HEK293 (cell line): ENCODE results near the gene MFSD1.

ENCODE experiments used
- CTCF ChIA-PET: fragments of 350-600 bp; formaldehyde crosslinking; extraction: SDS; loops from one replicate; lab custom pipeline; 2021; ENCODE audit warnings: antibody characterized with exemption; lab: Yijun Ruan, JAX
- POLR2A ChIA-PET: fragments of 300-600 bp; formaldehyde crosslinking; extraction: SDS; loops from one replicate; lab custom pipeline; 2020; ENCODE audit warnings: antibody characterized with exemption, inconsistent platforms; lab: Yijun Ruan, JAX
- H3K27ac ChIP-seq: fragments of 200-500 bp; sonication (Bioruptor generic); 2 replicates; pipeline ENCODE4 v1.5.1; 2014; ENCODE audit warnings: low read depth, low read length, control low read depth, inconsistent platforms; ENCODE audit errors: extremely low read depth
- H3K36me3 ChIP-seq, 2 experiments: fragments of 200-500 bp in 1 of 2; sonication (Bioruptor generic) in 1 of 2; 1 replicate in 1 of 2; 2 replicates in 1 of 2; pipeline ENCODE4 v1.5.1; 2014 to 2017; ENCODE audit warnings: inconsistent platforms in 2 of 2, low read length in 2 of 2; ENCODE audit not compliant: control insufficient read depth in 2 of 2, insufficient read depth in 1 of 2
- H3K4me1 ChIP-seq: fragments of 200-500 bp; sonication (Bioruptor generic); 2 replicates; pipeline ENCODE4 v1.5.1; 2014; ENCODE audit warnings: mild to moderate bottlenecking, low read length, inconsistent platforms; ENCODE audit not compliant: control insufficient read depth, insufficient read depth
- H3K4me3 ChIP-seq: 2 replicates; pipeline ENCODE4 v1.5.1; 2011; ENCODE audit warnings: low read depth, mild to moderate bottlenecking, control low read depth, low read length, moderate library complexity
- H3K9me3 ChIP-seq: fragments of 200-500 bp; sonication (Bioruptor generic); 2 replicates; pipeline ENCODE4 v1.5.1; 2014; ENCODE audit warnings: low read depth, low read length, inconsistent platforms; ENCODE audit not compliant: control insufficient read depth, insufficient read depth
- HOXA7 ChIP-seq: sonication (generic); formaldehyde crosslinking; IDR thresholded peaks from 2 replicates; pipeline ENCODE4 v1.8.1; 2022; ENCODE audit warnings: missing genetic modification reagents, borderline replicate concordance
- KLF1 ChIP-seq: fragments of 450-650 bp; formaldehyde crosslinking; IDR thresholded peaks from 2 replicates; pipeline ENCODE4 v1.5.1; 2016; ENCODE audit warnings: missing biosample characterization, missing genetic modification characterization
- RBAK ChIP-seq: fragments of 450-650 bp; formaldehyde crosslinking; IDR thresholded peaks from 2 replicates; pipeline ENCODE4 v1.5.1; 2016; ENCODE audit warnings: missing biosample characterization, missing genetic modification characterization
- SCRT1 ChIP-seq: fragments of 450-650 bp; formaldehyde crosslinking; IDR thresholded peaks from 2 replicates; pipeline ENCODE4 v1.5.1; 2016; ENCODE audit warnings: missing biosample characterization, missing genetic modification characterization, borderline replicate concordance
- SCRT2 ChIP-seq: fragments of 450-650 bp; formaldehyde crosslinking; IDR thresholded peaks from 2 replicates; pipeline ENCODE4 v1.5.1; 2016; ENCODE audit warnings: missing biosample characterization, missing genetic modification characterization
- ZBTB17 ChIP-seq: fragments of 450-650 bp; formaldehyde crosslinking; IDR thresholded peaks from 2 replicates; pipeline ENCODE4 v1.5.1; 2016; ENCODE audit warnings: missing biosample characterization, missing genetic modification characterization
- ZNF223 ChIP-seq: fragments of 450-650 bp; formaldehyde crosslinking; IDR thresholded peaks from 2 replicates; pipeline ENCODE4 v1.5.1; 2016; ENCODE audit warnings: missing biosample characterization, missing genetic modification characterization
- ZNF248 ChIP-seq: fragments of 450-650 bp; formaldehyde crosslinking; IDR thresholded peaks from 2 replicates; pipeline ENCODE4 v1.5.1; 2017; ENCODE audit warnings: missing biosample characterization, missing genetic modification characterization
- ZNF514 ChIP-seq: fragments of 450-650 bp; formaldehyde crosslinking; IDR thresholded peaks from 2 replicates; pipeline ENCODE4 v1.5.1; 2016; ENCODE audit warnings: missing biosample characterization, missing genetic modification characterization
- ZNF530 ChIP-seq: fragments of 450-650 bp; formaldehyde crosslinking; IDR thresholded peaks from 2 replicates; pipeline ENCODE4 v1.5.1; 2016; ENCODE audit warnings: low read depth, missing biosample characterization, missing genetic modification characterization
- ZNF558 ChIP-seq: fragments of 450-650 bp; formaldehyde crosslinking; IDR thresholded peaks from 2 replicates; pipeline ENCODE4 v1.5.1; 2016; ENCODE audit warnings: missing biosample characterization, missing genetic modification characterization
- ZNF654 ChIP-seq: fragments of 450-650 bp; formaldehyde crosslinking; IDR thresholded peaks from 2 replicates; pipeline ENCODE4 v1.5.1; 2016; ENCODE audit warnings: low read depth, missing biosample characterization, missing genetic modification characterization
- TF ChIP-seq, protein P1 (sequence below): fragments of 450-650 bp; formaldehyde crosslinking; IDR thresholded peaks from 2 replicates; pipeline ENCODE4 v1.5.1; 2016; ENCODE audit warnings: missing biosample characterization, missing genetic modification characterization, borderline replicate concordance
- TF ChIP-seq, protein P2 (sequence below): fragments of 450-650 bp; formaldehyde crosslinking; IDR thresholded peaks from 2 replicates; pipeline ENCODE4 v1.5.1; 2016; ENCODE audit warnings: missing biosample characterization, missing genetic modification characterization
- TF ChIP-seq, protein P3 (sequence below): fragments of 450-650 bp; formaldehyde crosslinking; IDR thresholded peaks from 2 replicates; pipeline ENCODE4 v1.5.1; 2016; ENCODE audit warnings: missing biosample characterization, missing genetic modification characterization
- TF ChIP-seq, protein P4 (sequence below): fragments of 450-650 bp; formaldehyde crosslinking; IDR thresholded peaks from 2 replicates; pipeline ENCODE4 v1.5.1; 2017; ENCODE audit warnings: missing biosample characterization, missing genetic modification characterization
- TF ChIP-seq, protein P5 (sequence below): fragments of 450-650 bp; formaldehyde crosslinking; IDR thresholded peaks from 2 replicates; pipeline ENCODE4 v1.5.1; 2016; ENCODE audit warnings: missing biosample characterization, missing genetic modification characterization
- TF ChIP-seq, protein P6 (sequence below): fragments of 450-650 bp; formaldehyde crosslinking; IDR thresholded peaks from 2 replicates; pipeline ENCODE4 v1.5.1; 2017; ENCODE audit warnings: missing biosample characterization, missing genetic modification characterization

MFSD1 gene

DNA sequence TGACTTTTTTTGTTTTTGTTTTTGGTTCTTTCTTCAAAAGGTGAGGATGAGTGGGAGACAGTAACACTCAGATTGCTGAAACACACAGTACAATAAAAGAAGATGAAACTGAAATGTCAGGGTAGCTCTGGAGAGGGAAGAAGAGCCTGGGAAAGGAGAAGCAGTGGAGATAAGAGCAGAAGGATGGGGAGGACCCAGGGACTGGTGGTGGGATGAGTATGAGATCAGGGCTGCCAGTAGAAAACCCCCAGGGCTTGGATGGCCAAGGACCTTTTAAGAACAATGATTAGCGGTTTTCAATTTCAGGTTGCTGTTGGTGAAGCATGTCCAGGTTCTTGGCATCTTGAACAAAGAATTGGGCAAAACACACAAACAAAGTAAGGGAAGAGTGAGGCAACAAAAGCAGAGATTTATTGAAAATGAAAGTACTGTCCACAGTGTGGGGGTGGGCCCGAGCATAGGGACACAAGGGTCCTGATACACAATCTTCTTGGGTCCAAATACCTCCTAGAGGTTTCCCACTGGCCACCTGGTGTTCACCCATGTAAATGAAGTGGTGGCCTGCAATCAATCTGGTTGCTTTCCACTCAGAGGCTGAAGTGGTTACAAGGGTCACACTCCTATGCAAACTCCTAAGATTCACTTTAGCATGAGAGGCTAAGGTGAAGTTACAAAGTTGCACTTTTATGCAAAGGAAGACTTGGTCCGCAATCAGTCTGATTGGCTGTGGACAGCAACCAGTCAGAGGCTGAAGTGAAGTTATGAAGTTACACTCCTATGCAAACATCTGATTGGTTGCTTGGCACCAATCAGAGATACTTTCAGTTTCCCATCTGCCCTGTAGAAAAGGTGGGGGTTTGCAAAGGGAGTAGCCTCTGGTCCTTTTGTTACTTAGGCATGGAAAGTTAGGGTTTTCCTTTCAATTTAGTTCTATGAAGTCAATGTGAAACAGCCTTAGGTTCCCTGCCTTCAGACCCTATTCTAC lies 26.1 kb upstream of the MFSD1 start:
- no peak overlapping the region for H3K27ac ChIP-seq
- ChIA-PET CTCF (no interaction called here), POLR2A (no interaction called here)
- H3K4me3 ChIP-seq = no peak overlapping the region
- no peaks in the 10 kb centered on the region for H3K36me3 ChIP-seq
- TF ChIP-seq ZNF654 (tag by site-specific recombination) (no peak), ZNF514 (tag by site-specific recombination) (no peak), ZNF248 (tag by site-specific recombination) (no peak), KLF1 (no peak), HOXA7 (CRISPR knock-in tag) (no peak), ZNF530 (tag by site-specific recombination) (no peak), ZNF558 (tag by site-specific recombination) (no peak)
- TF ChIP-seq, protein P1, sequence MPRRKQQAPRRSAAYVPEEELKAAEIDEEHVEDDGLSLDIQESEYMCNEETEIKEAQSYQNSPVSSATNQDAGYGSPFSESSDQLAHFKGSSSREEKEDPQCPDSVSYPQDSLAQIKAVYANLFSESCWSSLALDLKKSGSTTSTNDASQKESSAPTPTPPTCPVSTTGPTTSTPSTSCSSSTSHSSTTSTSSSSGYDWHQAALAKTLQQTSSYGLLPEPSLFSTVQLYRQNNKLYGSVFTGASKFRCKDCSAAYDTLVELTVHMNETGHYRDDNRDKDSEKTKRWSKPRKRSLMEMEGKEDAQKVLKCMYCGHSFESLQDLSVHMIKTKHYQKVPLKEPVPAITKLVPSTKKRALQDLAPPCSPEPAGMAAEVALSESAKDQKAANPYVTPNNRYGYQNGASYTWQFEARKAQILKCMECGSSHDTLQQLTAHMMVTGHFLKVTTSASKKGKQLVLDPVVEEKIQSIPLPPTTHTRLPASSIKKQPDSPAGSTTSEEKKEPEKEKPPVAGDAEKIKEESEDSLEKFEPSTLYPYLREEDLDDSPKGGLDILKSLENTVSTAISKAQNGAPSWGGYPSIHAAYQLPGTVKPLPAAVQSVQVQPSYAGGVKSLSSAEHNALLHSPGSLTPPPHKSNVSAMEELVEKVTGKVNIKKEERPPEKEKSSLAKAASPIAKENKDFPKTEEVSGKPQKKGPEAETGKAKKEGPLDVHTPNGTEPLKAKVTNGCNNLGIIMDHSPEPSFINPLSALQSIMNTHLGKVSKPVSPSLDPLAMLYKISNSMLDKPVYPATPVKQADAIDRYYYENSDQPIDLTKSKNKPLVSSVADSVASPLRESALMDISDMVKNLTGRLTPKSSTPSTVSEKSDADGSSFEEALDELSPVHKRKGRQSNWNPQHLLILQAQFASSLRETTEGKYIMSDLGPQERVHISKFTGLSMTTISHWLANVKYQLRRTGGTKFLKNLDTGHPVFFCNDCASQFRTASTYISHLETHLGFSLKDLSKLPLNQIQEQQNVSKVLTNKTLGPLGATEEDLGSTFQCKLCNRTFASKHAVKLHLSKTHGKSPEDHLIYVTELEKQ (tag by site-specific recombination) = no peak
- TF ChIP-seq, protein P2, sequence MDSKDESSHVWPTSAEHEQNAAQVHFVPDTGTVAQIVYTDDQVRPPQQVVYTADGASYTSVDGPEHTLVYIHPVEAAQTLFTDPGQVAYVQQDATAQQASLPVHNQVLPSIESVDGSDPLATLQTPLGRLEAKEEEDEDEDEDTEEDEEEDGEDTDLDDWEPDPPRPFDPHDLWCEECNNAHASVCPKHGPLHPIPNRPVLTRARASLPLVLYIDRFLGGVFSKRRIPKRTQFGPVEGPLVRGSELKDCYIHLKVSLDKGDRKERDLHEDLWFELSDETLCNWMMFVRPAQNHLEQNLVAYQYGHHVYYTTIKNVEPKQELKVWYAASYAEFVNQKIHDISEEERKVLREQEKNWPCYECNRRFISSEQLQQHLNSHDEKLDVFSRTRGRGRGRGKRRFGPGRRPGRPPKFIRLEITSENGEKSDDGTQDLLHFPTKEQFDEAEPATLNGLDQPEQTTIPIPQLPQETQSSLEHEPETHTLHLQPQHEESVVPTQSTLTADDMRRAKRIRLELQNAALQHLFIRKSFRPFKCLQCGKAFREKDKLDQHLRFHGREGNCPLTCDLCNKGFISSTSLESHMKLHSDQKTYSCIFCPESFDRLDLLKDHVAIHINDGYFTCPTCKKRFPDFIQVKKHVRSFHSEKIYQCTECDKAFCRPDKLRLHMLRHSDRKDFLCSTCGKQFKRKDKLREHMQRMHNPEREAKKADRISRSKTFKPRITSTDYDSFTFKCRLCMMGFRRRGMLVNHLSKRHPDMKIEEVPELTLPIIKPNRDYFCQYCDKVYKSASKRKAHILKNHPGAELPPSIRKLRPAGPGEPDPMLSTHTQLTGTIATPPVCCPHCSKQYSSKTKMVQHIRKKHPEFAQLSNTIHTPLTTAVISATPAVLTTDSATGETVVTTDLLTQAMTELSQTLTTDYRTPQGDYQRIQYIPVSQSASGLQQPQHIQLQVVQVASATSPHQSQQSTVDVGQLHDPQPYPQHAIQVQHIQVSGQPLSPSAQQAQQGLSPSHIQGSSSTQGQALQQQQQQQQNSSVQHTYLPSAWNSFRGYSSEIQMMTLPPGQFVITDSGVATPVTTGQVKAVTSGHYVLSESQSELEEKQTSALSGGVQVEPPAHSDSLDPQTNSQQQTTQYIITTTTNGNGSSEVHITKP = no peak
- TF ChIP-seq, all 188 proteins: peak for 0
- Histone ChIP-seq H3K4me1 (no peaks in the 10 kb centered on the region), H3K9me3 (no peaks in the 10 kb centered on the region)

DNA sequence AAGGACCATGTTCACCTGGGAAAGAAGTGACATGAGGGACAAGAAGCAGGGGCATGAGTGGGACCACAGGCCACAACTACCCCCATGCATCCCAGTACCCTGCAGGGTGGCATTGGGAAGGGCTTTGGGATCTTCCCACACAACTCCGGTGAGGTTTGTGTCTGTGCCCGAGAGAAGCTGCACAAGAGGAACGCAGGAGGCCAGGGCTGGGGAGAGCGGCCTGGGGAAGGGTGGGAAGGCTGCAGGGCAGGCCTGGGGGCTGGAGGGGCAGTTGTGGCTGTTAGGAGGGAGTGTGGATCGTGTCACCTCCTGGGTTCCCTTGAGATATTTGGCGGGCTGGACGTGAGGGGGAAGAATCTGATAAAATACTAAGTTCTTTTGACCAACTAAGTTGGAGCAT lies 25.3 kb upstream of the MFSD1 start:
- ChIA-PET POLR2A (no interaction called here), CTCF (no interaction called here)
- Histone ChIP-seq H3K4me1 (no peaks in the 10 kb centered on the region), H3K36me3 (no peaks in the 10 kb centered on the region), H3K9me3 (no peaks in the 10 kb centered on the region), H3K27ac (no peak overlapping the region), H3K4me3 (no peak overlapping the region)
- TF ChIP-seq, protein P3, sequence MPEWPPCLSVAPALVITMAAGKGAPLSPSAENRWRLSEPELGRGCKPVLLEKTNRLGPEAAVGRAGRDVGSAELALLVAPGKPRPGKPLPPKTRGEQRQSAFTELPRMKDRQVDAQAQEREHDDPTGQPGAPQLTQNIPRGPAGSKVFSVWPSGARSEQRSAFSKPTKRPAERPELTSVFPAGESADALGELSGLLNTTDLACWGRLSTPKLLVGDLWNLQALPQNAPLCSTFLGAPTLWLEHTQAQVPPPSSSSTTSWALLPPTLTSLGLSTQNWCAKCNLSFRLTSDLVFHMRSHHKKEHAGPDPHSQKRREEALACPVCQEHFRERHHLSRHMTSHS (tag by site-specific recombination) = no peak
- TF ChIP-seq, protein P4, sequence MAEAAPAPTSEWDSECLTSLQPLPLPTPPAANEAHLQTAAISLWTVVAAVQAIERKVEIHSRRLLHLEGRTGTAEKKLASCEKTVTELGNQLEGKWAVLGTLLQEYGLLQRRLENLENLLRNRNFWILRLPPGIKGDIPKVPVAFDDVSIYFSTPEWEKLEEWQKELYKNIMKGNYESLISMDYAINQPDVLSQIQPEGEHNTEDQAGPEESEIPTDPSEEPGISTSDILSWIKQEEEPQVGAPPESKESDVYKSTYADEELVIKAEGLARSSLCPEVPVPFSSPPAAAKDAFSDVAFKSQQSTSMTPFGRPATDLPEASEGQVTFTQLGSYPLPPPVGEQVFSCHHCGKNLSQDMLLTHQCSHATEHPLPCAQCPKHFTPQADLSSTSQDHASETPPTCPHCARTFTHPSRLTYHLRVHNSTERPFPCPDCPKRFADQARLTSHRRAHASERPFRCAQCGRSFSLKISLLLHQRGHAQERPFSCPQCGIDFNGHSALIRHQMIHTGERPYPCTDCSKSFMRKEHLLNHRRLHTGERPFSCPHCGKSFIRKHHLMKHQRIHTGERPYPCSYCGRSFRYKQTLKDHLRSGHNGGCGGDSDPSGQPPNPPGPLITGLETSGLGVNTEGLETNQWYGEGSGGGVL = no peak
- TF ChIP-seq, protein P5, sequence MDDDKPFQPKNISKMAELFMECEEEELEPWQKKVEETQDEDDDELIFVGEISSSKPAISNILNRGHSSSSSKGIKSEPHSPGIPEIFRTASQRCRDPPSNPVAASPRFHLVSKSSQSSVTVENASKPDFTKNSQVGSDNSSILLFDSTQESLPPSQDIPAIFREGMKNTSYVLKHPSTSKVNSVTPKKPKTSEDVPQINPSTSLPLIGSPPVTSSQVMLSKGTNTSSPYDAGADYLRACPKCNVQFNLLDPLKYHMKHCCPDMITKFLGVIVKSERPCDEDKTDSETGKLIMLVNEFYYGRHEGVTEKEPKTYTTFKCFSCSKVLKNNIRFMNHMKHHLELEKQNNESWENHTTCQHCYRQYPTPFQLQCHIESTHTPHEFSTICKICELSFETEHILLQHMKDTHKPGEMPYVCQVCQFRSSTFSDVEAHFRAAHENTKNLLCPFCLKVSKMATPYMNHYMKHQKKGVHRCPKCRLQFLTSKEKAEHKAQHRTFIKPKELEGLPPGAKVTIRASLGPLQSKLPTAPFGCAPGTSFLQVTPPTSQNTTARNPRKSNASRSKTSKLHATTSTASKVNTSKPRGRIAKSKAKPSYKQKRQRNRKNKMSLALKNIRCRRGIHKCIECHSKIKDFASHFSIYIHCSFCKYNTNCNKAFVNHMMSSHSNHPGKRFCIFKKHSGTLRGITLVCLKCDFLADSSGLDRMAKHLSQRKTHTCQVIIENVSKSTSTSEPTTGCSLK (tag by site-specific recombination) = no peak
- TF ChIP-seq ZNF223 (tag by site-specific recombination) (no peak), RBAK (no peak), SCRT2 (tag by site-specific recombination) (no peak), ZBTB17 (tag by site-specific recombination) (no peak), SCRT1 (tag by site-specific recombination) (no peak)
- TF ChIP-seq, protein P6, sequence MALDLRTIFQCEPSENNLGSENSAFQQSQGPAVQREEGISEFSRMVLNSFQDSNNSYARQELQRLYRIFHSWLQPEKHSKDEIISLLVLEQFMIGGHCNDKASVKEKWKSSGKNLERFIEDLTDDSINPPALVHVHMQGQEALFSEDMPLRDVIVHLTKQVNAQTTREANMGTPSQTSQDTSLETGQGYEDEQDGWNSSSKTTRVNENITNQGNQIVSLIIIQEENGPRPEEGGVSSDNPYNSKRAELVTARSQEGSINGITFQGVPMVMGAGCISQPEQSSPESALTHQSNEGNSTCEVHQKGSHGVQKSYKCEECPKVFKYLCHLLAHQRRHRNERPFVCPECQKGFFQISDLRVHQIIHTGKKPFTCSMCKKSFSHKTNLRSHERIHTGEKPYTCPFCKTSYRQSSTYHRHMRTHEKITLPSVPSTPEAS (tag by site-specific recombination) = no peak
